Trophoblast cell (in vitro differentiated cells and primary cell): Measurements from ENCODE around the gene SLC7A8.

Experiments
- DNase-seq, 2 donors: peaks; one replicate each; pipeline ENCODE4 v3.0.0-alpha.2; 2016
- H2AFZ ChIP-seq: 2 replicates; pipeline ENCODE4 v1.6.1; 2013; ENCODE audit warnings: low read length, moderate library complexity, mild to moderate bottlenecking; ENCODE audit not compliant: insufficient read depth, poor library complexity
- H2AK5ac ChIP-seq: 2 replicates; pipeline ENCODE4 v1.6.1; 2013; ENCODE audit warnings: mild to moderate bottlenecking, low read length
- H2BK120ac ChIP-seq: 2 replicates; pipeline ENCODE4 v1.6.1; 2013; ENCODE audit warnings: low read length, mild to moderate bottlenecking, moderate library complexity; ENCODE audit not compliant: insufficient read depth, poor library complexity
- H2BK12ac ChIP-seq: 2 replicates; pipeline ENCODE4 v1.6.1; 2013; ENCODE audit warnings: mild to moderate bottlenecking, low read length, moderate library complexity
- H2BK5ac ChIP-seq: 2 replicates; pipeline ENCODE4 v1.6.1; 2013; ENCODE audit warnings: low read length, low read depth, moderate library complexity, mild to moderate bottlenecking; ENCODE audit not compliant: poor library complexity
- H3K14ac ChIP-seq: 2 replicates; pipeline ENCODE4 v1.6.1; 2013; ENCODE audit warnings: mild to moderate bottlenecking, low read length
- H3K18ac ChIP-seq: 2 replicates; pipeline ENCODE4 v1.6.1; 2013; ENCODE audit warnings: mild to moderate bottlenecking, low read length
- H3K23ac ChIP-seq: 2 replicates; pipeline ENCODE4 v1.6.1; 2013; ENCODE audit warnings: low read length
- H3K27ac ChIP-seq: 2 replicates; pipeline ENCODE4 v1.5.1; 2013; ENCODE audit warnings: low read depth, mild to moderate bottlenecking, inconsistent platforms, low read length, moderate library complexity
- H3K27me3 ChIP-seq: 2 replicates; pipeline ENCODE4 v1.6.1; 2013; ENCODE audit warnings: inconsistent platforms, mild to moderate bottlenecking, low read length, moderate library complexity; ENCODE audit not compliant: insufficient read depth
- H3K36me3 ChIP-seq, 2 experiments: 1 replicate in 1 of 2; 2 replicates in 1 of 2; pipeline ENCODE4 v1.6.1; 2013; ENCODE audit warnings: low read length in 2 of 2, mild to moderate bottlenecking in 2 of 2, moderate library complexity in 1 of 2; ENCODE audit not compliant: insufficient read depth in 2 of 2, control insufficient read depth in 1 of 2
- H3K4ac ChIP-seq: 2 replicates; pipeline ENCODE4 v1.6.1; 2013; ENCODE audit warnings: low read depth, mild to moderate bottlenecking, low read length, moderate library complexity
- H3K4me1 ChIP-seq, 2 experiments: 1 replicate in 1 of 2; 2 replicates in 1 of 2; pipeline ENCODE4 v1.6.1; 2013; ENCODE audit warnings: low read length in 2 of 2, mild to moderate bottlenecking in 2 of 2, moderate library complexity in 1 of 2; ENCODE audit not compliant: insufficient read depth in 2 of 2, control insufficient read depth in 1 of 2
- H3K4me2 ChIP-seq: 2 replicates; pipeline ENCODE4 v1.6.1; 2013; ENCODE audit warnings: inconsistent platforms, mild to moderate bottlenecking, low read length, moderate library complexity
- H3K4me3 ChIP-seq: 2 replicates; pipeline ENCODE4 v1.5.1; 2013; ENCODE audit warnings: mild to moderate bottlenecking, low read depth, low read length, inconsistent platforms
- H3K79me1 ChIP-seq: one replicate; pipeline ENCODE4 v1.6.1; 2013; ENCODE audit warnings: low read length
- H3K79me2 ChIP-seq: 2 replicates; pipeline ENCODE4 v1.6.1; 2013; ENCODE audit warnings: low read length, mild to moderate bottlenecking; ENCODE audit not compliant: control insufficient read depth, insufficient read depth, poor library complexity
- H3K9ac ChIP-seq: 2 replicates; pipeline ENCODE4 v1.6.1; 2013; ENCODE audit warnings: mild to moderate bottlenecking, low read length
- H3K9me3 ChIP-seq: 2 replicates; pipeline ENCODE4 v1.6.1; 2013; ENCODE audit warnings: low read depth, mild to moderate bottlenecking, control low read depth, inconsistent platforms, low read length; ENCODE audit not compliant: insufficient read depth
- H4K12ac ChIP-seq: 2 replicates; pipeline ENCODE4 v1.6.1; 2013; ENCODE audit warnings: low read depth, mild to moderate bottlenecking, low read length, moderate library complexity
- H4K8ac ChIP-seq: 2 replicates; pipeline ENCODE4 v1.6.1; 2013; ENCODE audit warnings: low read depth, mild to moderate bottlenecking, low read length, moderate library complexity
- H4K91ac ChIP-seq: one replicate; pipeline ENCODE4 v1.6.1; 2013; ENCODE audit warnings: low read depth, mild to moderate bottlenecking, low read length, moderate library complexity
- WGBS: extraction: QIAGEN DNeasy Blood & Tissue Kit; methylation state at CpG from one replicate; pipeline ENCODE4 v1.1.7; 2013; ENCODE audit warnings: missing lambda C conversion rate; ENCODE audit not compliant: insufficient read length, insufficient coverage; ENCODE audit errors: extremely low coverage; 5-methylcytosine and 5-hydroxymethylcytosine counted together

SLC7A8 gene

GRCh38 chr14:23147676-23148075 lies 35.8 kb downstream of the SLC7A8 start:
- peak overlapping the region; percentile 4 for H3K27ac ChIP-seq
- H4K8ac ChIP-seq: no peak overlapping the region
- H3K27me3 ChIP-seq: no peaks in the 10 kb centered on the region
- H3K79me1 ChIP-seq: peaks cover 9% of the 10 kb centered on the region
- peak overlapping the region; percentile 58 for H3K18ac ChIP-seq
- H4K91ac ChIP-seq: peak overlapping the region; percentile 80
- H3K4me1 ChIP-seq: peaks cover 11 to 24% of the 10 kb centered on the region in 2 experiments
- no peak overlapping the region for H2AFZ ChIP-seq
- peak overlapping the region; percentile 50 for H2BK5ac ChIP-seq
- H3K9ac ChIP-seq: no peak overlapping the region
- H3K9me3 ChIP-seq: no peaks in the 10 kb centered on the region
- H4K12ac ChIP-seq: no peak overlapping the region
- H2BK120ac ChIP-seq: peak overlapping the region; percentile 47
- H2BK12ac ChIP-seq: peak overlapping the region; percentile 84
- peaks cover 5 to 10% of the 10 kb centered on the region in 2 experiments for H3K36me3 ChIP-seq
- peak overlapping the region; percentile 61 for H2AK5ac ChIP-seq
- no peak overlapping the region for H3K4me2 ChIP-seq
- no CpG with 5 or more reads among the region's 1 CpG for WGBS
- no peak overlapping the region for H3K23ac ChIP-seq
- no peak overlapping the region for H3K4ac ChIP-seq
- no peaks in the 10 kb centered on the region for H3K79me2 ChIP-seq
- no peak overlapping the region for H3K4me3 ChIP-seq
- DNase-seq: no peak
- no peak overlapping the region for H3K14ac ChIP-seq

GRCh38 chr14:23146980-23147379 lies 36.5 kb downstream of the SLC7A8 start:
- Histone ChIP-seq H4K12ac (no peak overlapping the region), H3K27ac (peak overlapping the region; percentile 55), H4K91ac (peak overlapping the region; percentile 6), H3K4me1 (peaks cover 13 to 28% of the 10 kb centered on the region in 2 experiments), H2BK5ac (no peak overlapping the region), H2AK5ac (no peak overlapping the region), H2BK12ac (no peak overlapping the region), H3K9ac (no peak overlapping the region), H3K79me1 (peaks cover 9% of the 10 kb centered on the region), H3K4me2 (no peak overlapping the region), H3K27me3 (no peaks in the 10 kb centered on the region), H3K4ac (no peak overlapping the region), H3K4me3 (no peak overlapping the region), H3K79me2 (no peaks in the 10 kb centered on the region), H2BK120ac (no peak overlapping the region), H3K36me3 (peaks cover 5 to 13% of the 10 kb centered on the region in 2 experiments), H3K9me3 (no peaks in the 10 kb centered on the region), H2AFZ (no peak overlapping the region), H3K14ac (no peak overlapping the region), H3K18ac (no peak overlapping the region), H4K8ac (no peak overlapping the region), H3K23ac (no peak overlapping the region)
- no CpG with 5 or more reads among the region's 4 CpGs for whole genome bisulfite sequencing
- DNase-seq: no peak

GRCh38 chr14:23146351-23146910 lies 37.0 kb downstream of the SLC7A8 start:
- H3K79me2 ChIP-seq: no peaks in the 10 kb centered on the region
- no peak overlapping the region for H2AK5ac ChIP-seq
- peaks cover 9% of the 10 kb centered on the region for H3K79me1 ChIP-seq
- no peaks in the 10 kb centered on the region for H3K9me3 ChIP-seq
- H4K8ac ChIP-seq: no peak overlapping the region
- no peak overlapping the region for H3K4me2 ChIP-seq
- no peak overlapping the region for H2AFZ ChIP-seq
- H3K27ac ChIP-seq: peak overlapping the region; percentile 69
- H3K27me3 ChIP-seq: no peaks in the 10 kb centered on the region
- H3K36me3 ChIP-seq: peaks cover 5 to 13% of the 10 kb centered on the region in 2 experiments
- no peak overlapping the region for H3K14ac ChIP-seq
- peak overlapping the region; percentile 0 for H2BK12ac ChIP-seq
- no peak overlapping the region for H3K23ac ChIP-seq
- H2BK5ac ChIP-seq: peak overlapping the region; percentile 4
- peaks cover 13 to 29% of the 10 kb centered on the region in 2 experiments for H3K4me1 ChIP-seq
- H2BK120ac ChIP-seq: no peak overlapping the region
- H3K9ac ChIP-seq: no peak overlapping the region
- H4K91ac ChIP-seq: peak overlapping the region; percentile 6
- H3K18ac ChIP-seq: no peak overlapping the region
- no peak overlapping the region for H4K12ac ChIP-seq
- DNase-seq: peak; percentile 69 to 87
- H3K4me3 ChIP-seq: no peak overlapping the region
- no peak overlapping the region for H3K4ac ChIP-seq
- WGBS: no CpG with 5 or more reads among the region's 2 CpGs

GRCh38 chr14:23145794-23146350 lies 37.6 kb downstream of the SLC7A8 start:
- Histone ChIP-seq H3K23ac (no peak overlapping the region), H3K36me3 (peaks cover 3 to 13% of the 10 kb centered on the region in 2 experiments), H3K9ac (no peak overlapping the region), H3K4me1 (peaks cover 13 to 29% of the 10 kb centered on the region in 2 experiments), H2BK5ac (peak overlapping the region; percentile 3), H2AK5ac (no peak overlapping the region), H3K27me3 (no peaks in the 10 kb centered on the region), H4K91ac (no peak overlapping the region), H2BK12ac (no peak overlapping the region), H3K4me2 (no peak overlapping the region), H3K79me2 (no peaks in the 10 kb centered on the region), H4K8ac (no peak overlapping the region), H3K79me1 (peaks cover 9% of the 10 kb centered on the region), H3K4ac (no peak overlapping the region), H3K9me3 (no peaks in the 10 kb centered on the region), H3K18ac (no peak overlapping the region), H4K12ac (no peak overlapping the region), H3K27ac (peak overlapping the region; percentile 69), H2AFZ (no peak overlapping the region), H2BK120ac (no peak overlapping the region), H3K14ac (no peak overlapping the region), H3K4me3 (no peak overlapping the region)
- WGBS: no CpG with 5 or more reads among the region's 4 CpGs
- DNase-seq: peak; percentile 65 to 79
